Thoracic aorta (tissue), 2 donors: ENCODE results near the gene USP19. TPM values are rescaled to one million over a fixed set of nuclear protein-coding genes. Genes with fewer than 3 reads are reported as not detected.

Source experiments
- ATAC-seq: fragments of 150-250 bp; one replicate; pipeline ENCODE4 v1.8.0; 2017; ENCODE audit warnings: low read depth; ENCODE audit not compliant: insufficient number of reproducible peaks, low FRiP score
- DNase-seq: peaks from one replicate; pipeline ENCODE4 v3.0.0-alpha.2; 2020; ENCODE audit warnings: low spot score
- H3K27ac ChIP-seq, 2 donors: fragments of 200-600 bp; sonication (generic); 1 replicate in 1 of 2; 2 replicates in 1 of 2; pipeline ENCODE4 v1.5.1; 2016; ENCODE audit warnings: mild to moderate bottlenecking in 2 of 2, moderate library complexity in 2 of 2
- H3K27me3 ChIP-seq: fragments of 200-600 bp; sonication (generic); replicated peaks from 2 replicates; pipeline ENCODE4 v1.6.0; 2016; ENCODE audit warnings: mild to moderate bottlenecking; ENCODE audit not compliant: insufficient read depth
- H3K36me3 ChIP-seq: fragments of 200-600 bp; sonication (generic); one replicate; pipeline ENCODE4 v1.5.1; 2016
- H3K4me1 ChIP-seq, 2 donors: fragments of 200-600 bp; sonication (generic); 1 replicate in 1 of 2; 2 replicates in 1 of 2; pipeline versions ENCODE4 v1.5.1 to v1.6.0; 2016; ENCODE audit warnings: low read depth in 2 of 2, mild to moderate bottlenecking in 1 of 2; ENCODE audit not compliant: control insufficient read depth in 1 of 2
- H3K4me3 ChIP-seq: fragments of 200-600 bp; sonication (generic); 2 replicates; pipeline ENCODE4 v1.5.1; 2016; ENCODE audit warnings: mild to moderate bottlenecking
- H3K9me3 ChIP-seq: fragments of 200-600 bp; sonication (generic); 2 replicates; pipeline ENCODE4 v1.5.1; 2016
- CTCF ChIP-seq: fragments of 200-600 bp; sonication (generic); IDR thresholded peaks from one replicate; pipeline ENCODE4 v1.5.1; 2019; ENCODE audit warnings: antibody characterized with exemption
- total RNA-seq, 2 donors: library from RNA; depleted of rRNA; stranded (reverse); fragments of >200 nt; gene quantifications; one replicate each; pipeline versions ENCODE4 v1.1.0 to v1.2.3, GENCODE V29; 2016

Gene USP19
- total RNA-seq, 2 donors from 2014 or later, result 56.3 to 62.5 TPM

- no peak overlapping the region for H3K4me3 ChIP-seq
- H3K4me1 ChIP-seq, result peaks cover 9 to 15% of the 10 kb centered on the region in 2 donors
- no peaks in the 10 kb centered on the region for H3K27me3 ChIP-seq
- peaks cover 56% of the 10 kb centered on the region for H3K36me3 ChIP-seq
- ATAC-seq (no peak), DNase-seq (no peak)
- TF ChIP-seq CTCF, result no peak
- no peak overlapping the region for H3K27ac ChIP-seq
- H3K9me3 ChIP-seq, result no peaks in the 10 kb centered on the region
Observed at GRCh38 chr3:49124203-49124602, 3.6 kb upstream of the USP19 start.

- H3K4me3 ChIP-seq, result no peak overlapping the region
- ATAC-seq (no peak), DNase-seq (no peak)
- no peak for TF ChIP-seq CTCF
- no peaks in the 10 kb centered on the region for H3K27me3 ChIP-seq
- no peak overlapping the region for H3K27ac ChIP-seq
- peaks cover 59% of the 10 kb centered on the region for H3K36me3 ChIP-seq
- no peaks in the 10 kb centered on the region for H3K9me3 ChIP-seq
- peaks cover 14 to 16% of the 10 kb centered on the region in 2 donors for H3K4me1 ChIP-seq
Observed at GRCh38 chr3:49123687-49124086, 3.1 kb upstream of the USP19 start.

GRCh38 chr3:49122886-49123545 is 2.4 kb upstream of the USP19 start:
- Histone ChIP-seq H3K4me3 (no peak overlapping the region), H3K9me3 (no peaks in the 10 kb centered on the region), H3K4me1 (peaks cover 15 to 17% of the 10 kb centered on the region in 2 donors), H3K27ac (no peak overlapping the region), H3K36me3 (peaks cover 59% of the 10 kb centered on the region), H3K27me3 (no peaks in the 10 kb centered on the region)
- DNase-seq (no peak), ATAC-seq (no peak)
- no peak for TF ChIP-seq CTCF

- no peak for DNase-seq
- H3K4me1 ChIP-seq, result peaks cover 15 to 17% of the 10 kb centered on the region in 2 donors
- H3K27ac ChIP-seq, result no peak overlapping the region
- peaks cover 64% of the 10 kb centered on the region for H3K36me3 ChIP-seq
- no peak for ATAC-seq
- H3K9me3 ChIP-seq, result no peaks in the 10 kb centered on the region
- H3K4me3 ChIP-seq, result no peak overlapping the region
- no peaks in the 10 kb centered on the region for H3K27me3 ChIP-seq
- TF ChIP-seq CTCF, result no peak
Observed at GRCh38 chr3:49122451-49122850, 1.8 kb upstream of the USP19 start.

- Histone ChIP-seq H3K4me1 (peaks cover 15 to 17% of the 10 kb centered on the region in 2 donors), H3K27ac (no peak overlapping the region), H3K36me3 (peaks cover 68% of the 10 kb centered on the region), H3K4me3 (no peak overlapping the region), H3K9me3 (no peaks in the 10 kb centered on the region), H3K27me3 (no peaks in the 10 kb centered on the region)
- DNase-seq (no peak), ATAC-seq (no peak)
- no peak for TF ChIP-seq CTCF
Observed at GRCh38 chr3:49122022-49122421, 1.4 kb upstream of the USP19 start.
